Spleen (tissue), 3 donors: ENCODE results near the gene ZNF140.

Experiments
- POLR2A ChIP-seq, 3 donors: fragments of 450-650 bp; IDR thresholded peaks; one replicate each; pipeline ENCODE4 v1.5.1; 2017; ENCODE audit warnings: antibody characterized with exemption in 3 of 3, mild to moderate bottlenecking in 1 of 3
- POLR2AphosphoS5 ChIP-seq, 3 donors: sonication (generic); formaldehyde crosslinking; IDR thresholded peaks; one replicate each; pipeline ENCODE4 v1.5.1; 2017; ENCODE audit warnings: antibody characterized with exemption in 3 of 3

- TF ChIP-seq POLR2AphosphoS5 (IDR thresholded peaks at IDR 0.05): no peak
- no peak for TF ChIP-seq POLR2A (IDR thresholded peaks at IDR 0.05)
These were observed 6.9 kb upstream of the ZNF140 start for GRCh38 chr12:133073836-133074235.
